Panc1 (cell line): ENCODE measurements around the gene SLC5A11. TPM values are rescaled to one million over a fixed set of nuclear protein-coding genes. Genes with fewer than 3 reads are reported as not detected.

Experiments
- ATAC-seq: fragments of 200-7000 bp; cut with Tn5 transposase; 2 replicates; pipeline ENCODE4 v1.9.1; 2020; ENCODE audit warnings: mild to moderate bottlenecking, moderate library complexity
- BruUV-seq: library from RNA; stranded (reverse); fragments of 400-500 nt; replicated peaks from 2 replicates; lab custom pipeline; 2021; lab: Mats Ljungman, UMichigan
- CTCF ChIA-PET: fragments of 300-600 bp; sonication (Branson Sonifier 250); formaldehyde crosslinking; loops from one replicate; lab custom pipeline; 2022; ENCODE audit warnings: antibody characterized with exemption; lab: Charles Lee
- POLR2A ChIA-PET: fragments of 300-600 bp; sonication (Branson Sonifier 250); formaldehyde crosslinking; loops from one replicate; lab custom pipeline; 2022; ENCODE audit warnings: antibody characterized with exemption; lab: Charles Lee
- DNase-seq: peaks from one replicate; pipeline ENCODE4 v3.0.0-alpha.2; 2010; ENCODE audit warnings: low read depth, low spot score
- H3K27ac ChIP-seq: 2 replicates; pipeline ENCODE4 v1.5.1; 2011; ENCODE audit warnings: mild to moderate bottlenecking, low read length, inconsistent platforms
- H3K27me3 ChIP-seq: fragments of 200-500 bp; sonication (Bioruptor generic); 2 replicates; pipeline ENCODE4 v1.6.0; 2014; ENCODE audit warnings: low read length, inconsistent platforms; ENCODE audit not compliant: control insufficient read depth, insufficient read depth
- H3K36me3 ChIP-seq: fragments of 200-500 bp; sonication (Bioruptor generic); 2 replicates; pipeline ENCODE4 v1.5.1; 2014; ENCODE audit warnings: inconsistent platforms, mild to moderate bottlenecking, low read length, moderate library complexity; ENCODE audit not compliant: control insufficient read depth, insufficient read depth
- H3K4me1 ChIP-seq: 2 replicates; pipeline ENCODE4 v1.5.1; 2011; ENCODE audit warnings: inconsistent platforms, mild to moderate bottlenecking, low read length, moderate library complexity; ENCODE audit not compliant: control insufficient read depth, insufficient read depth
- H3K4me3 ChIP-seq, 2 experiments: 2 replicates each; pipeline ENCODE4 v1.5.1; 2011 to 2012; ENCODE audit warnings: low read depth in 2 of 2, low read length in 2 of 2, mild to moderate bottlenecking in 2 of 2, inconsistent platforms in 1 of 2, moderate library complexity in 1 of 2
- H3K9me3 ChIP-seq: fragments of 200-500 bp; sonication (Bioruptor generic); 2 replicates; pipeline ENCODE4 v1.5.1; 2014; ENCODE audit warnings: low read depth, mild to moderate bottlenecking, inconsistent platforms, low read length, moderate library complexity; ENCODE audit not compliant: control insufficient read depth, insufficient read depth
- POLR2AphosphoS5 ChIP-seq: IDR thresholded peaks from 2 replicates; pipeline ENCODE4 v1.6.1; 2012; ENCODE audit warnings: mild to moderate bottlenecking, low read depth, low read length, moderate library complexity
- REST ChIP-seq, 2 experiments: IDR thresholded peaks; 2 replicates each; pipeline ENCODE4 v1.6.1; 2011 to 2012; ENCODE audit warnings: low read depth in 2 of 2, control low read depth in 1 of 2, low read length in 1 of 2, mild to moderate bottlenecking in 1 of 2, moderate library complexity in 1 of 2; ENCODE audit not compliant: insufficient read depth in 1 of 2
- SIN3A ChIP-seq: IDR thresholded peaks from 2 replicates; pipeline ENCODE4 v1.6.1; 2012; ENCODE audit warnings: low read depth, mild to moderate bottlenecking, low read length, moderate library complexity, borderline replicate concordance; ENCODE audit not compliant: insufficient read depth
- TCF7L2 ChIP-seq: IDR thresholded peaks from 2 replicates; pipeline ENCODE4 v1.6.1; 2011; ENCODE audit warnings: mild to moderate bottlenecking, low read depth, low read length, inconsistent platforms
- in situ Hi-C: cut with HindIII; loops from 2 replicates; pipeline ENCODE4 v1.10.0; 2016; ENCODE audit warnings: low sequenced_read_pairs, low pct_unique_long_range_greater_than_20kb
- intact Hi-C: fragments of 100-400 bp; cut with micrococcal nuclease; formaldehyde crosslinking; loops from one replicate; pipeline ENCODE4 v1.10.0; 2022; ENCODE audit not compliant: unreplicated experiment
- total RNA-seq: library from RNA; stranded (reverse); gene quantifications from one replicate; pipeline ENCODE4 v1.2.1, GENCODE V29; 2021; ENCODE audit not compliant: unreplicated experiment
- TF ChIP-seq, protein P1 (sequence below): fragments of 450-650 bp; IDR thresholded peaks from 2 replicates; pipeline ENCODE4 v1.5.1; 2017; ENCODE audit warnings: mild to moderate bottlenecking

SLC5A11 gene
- total RNA-seq, 1 experiment from 2014 or later = 0.13 TPM

GRCh38 chr16:24858219-24859041 is 12.7 kb downstream of the SLC5A11 start:
- intact Hi-C loops = no loop called here

GRCh38 chr16:24861461-24861860 is 15.7 kb downstream of the SLC5A11 start:
- no peaks in the 10 kb centered on the region for H3K4me1 ChIP-seq
- BruUV-seq = no TSS peak
- ATAC-seq (no peak), DNase-seq (no peak)
- POLR2A ChIA-PET = no interaction called here
- H3K4me3 ChIP-seq = no peak overlapping the region
- CTCF ChIA-PET = no interaction called here
- H3K27me3 ChIP-seq = no peaks in the 10 kb centered on the region
- intact Hi-C loops (no loop called here), in situ Hi-C loops (no loop called here)
- TF ChIP-seq SIN3A (no peak), POLR2AphosphoS5 (no peak), TCF7L2 (no peak), REST (IDR thresholded peaks at IDR 0.05; ENCODE audit: insufficient read depth in 1 of 2, low read depth in 2 of 2, low read length in 1 of 2) (no peak)
- TF ChIP-seq, protein P1, sequence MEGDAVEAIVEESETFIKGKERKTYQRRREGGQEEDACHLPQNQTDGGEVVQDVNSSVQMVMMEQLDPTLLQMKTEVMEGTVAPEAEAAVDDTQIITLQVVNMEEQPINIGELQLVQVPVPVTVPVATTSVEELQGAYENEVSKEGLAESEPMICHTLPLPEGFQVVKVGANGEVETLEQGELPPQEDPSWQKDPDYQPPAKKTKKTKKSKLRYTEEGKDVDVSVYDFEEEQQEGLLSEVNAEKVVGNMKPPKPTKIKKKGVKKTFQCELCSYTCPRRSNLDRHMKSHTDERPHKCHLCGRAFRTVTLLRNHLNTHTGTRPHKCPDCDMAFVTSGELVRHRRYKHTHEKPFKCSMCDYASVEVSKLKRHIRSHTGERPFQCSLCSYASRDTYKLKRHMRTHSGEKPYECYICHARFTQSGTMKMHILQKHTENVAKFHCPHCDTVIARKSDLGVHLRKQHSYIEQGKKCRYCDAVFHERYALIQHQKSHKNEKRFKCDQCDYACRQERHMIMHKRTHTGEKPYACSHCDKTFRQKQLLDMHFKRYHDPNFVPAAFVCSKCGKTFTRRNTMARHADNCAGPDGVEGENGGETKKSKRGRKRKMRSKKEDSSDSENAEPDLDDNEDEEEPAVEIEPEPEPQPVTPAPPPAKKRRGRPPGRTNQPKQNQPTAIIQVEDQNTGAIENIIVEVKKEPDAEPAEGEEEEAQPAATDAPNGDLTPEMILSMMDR = no peak
- no peaks in the 10 kb centered on the region for H3K36me3 ChIP-seq
- H3K9me3 ChIP-seq = peaks cover 9% of the 10 kb centered on the region; the same call in 1 of the 2 replicates
- H3K27ac ChIP-seq = no peak overlapping the region

More at GRCh38 chr16:24858219-24859041, 12.7 kb downstream of the SLC5A11 start:
- no peak overlapping the region for H3K27ac ChIP-seq
- H3K36me3 ChIP-seq = no peaks in the 10 kb centered on the region
- H3K9me3 ChIP-seq = peaks cover 1% of the 10 kb centered on the region; the same call in 1 of the 2 replicates
- ChIA-PET CTCF (no interaction called here), POLR2A (no interaction called here)
- BruUV-seq = no TSS peak
- ATAC-seq = no peak
- TF ChIP-seq TCF7L2 = no peak
- peak; percentile 98 to 99 for TF ChIP-seq REST (IDR thresholded peaks at IDR 0.05; ENCODE audit: insufficient read depth in 1 of 2, low read depth in 2 of 2, low read length in 1 of 2)
- no peak overlapping the region for H3K4me3 ChIP-seq
- H3K27me3 ChIP-seq = no peaks in the 10 kb centered on the region
- no peak for DNase-seq
- in situ Hi-C loops = no loop called here
- peaks cover 15% of the 10 kb centered on the region for H3K4me1 ChIP-seq
